Subcutaneous preadipocyte (primary cell): Measurements from ENCODE around the gene PUS1. TPM values are rescaled to one million over a fixed set of nuclear protein-coding genes. Genes with fewer than 3 reads are reported as not detected.

ENCODE experiments used
- small RNA-seq: library from RNA; depleted of rRNA; stranded (forward); fragments of <200 nt; gene quantifications from one replicate; pipeline ENCODE3, GENCODE V24; 2012
- total RNA-seq: library from RNA; depleted of rRNA; stranded (reverse); fragments of >200 nt; gene quantifications from 2 replicates; pipeline ENCODE4 v1.2.3, GENCODE V29; 2012

PUS1 gene
- total RNA-seq, result 14.7 and 20.5 TPM in 2 replicates

GRCh38 chr12:131928711-131929580, at the start of gene PUS1:
TSS of gene PUS1 (plus strand) at chr12:131929276. CDS start at chr12:131929723, 447 bp downstream.

GRCh38 chr12:131894313-131894860, 34.7 kb upstream of the PUS1 start, which contains the start of gene ULK1:
TSS of gene ULK1 (plus strand) at chr12:131894622. CDS start at chr12:131895002, 380 bp downstream.

GRCh38 chr12:131949431-131950181, 20.5 kb downstream of the PUS1 start, which contains the start of gene EP400:
TSS of gene EP400 (plus strand) at chr12:131949942. CDS start at chr12:131960620, 10,678 bp downstream.

Small RNA genes lying within 50 kb of the gene (small RNA-seq; reads per million reads assigned to genes)
- not detected for gene AC131009.3

Other genes starting within 250 kb of the PUS1 start
- gene SFSWAP, start 218.2 kb upstream of the PUS1 start, total RNA-seq, result 25.0 and 34.0 TPM in 2 replicates
- gene MMP17, start 100.9 kb upstream of the PUS1 start, total RNA-seq, result 10.6 and 11.0 TPM in 2 replicates
- gene ULK1, start 34.7 kb upstream of the PUS1 start, total RNA-seq, result 4.4 and 8.2 TPM in 2 replicates
- gene EP400, start 20.7 kb downstream of the PUS1 start, total RNA-seq, result 11.4 and 15.2 TPM in 2 replicates
- gene DDX51, start 215.0 kb downstream of the PUS1 start, total RNA-seq, result 9.2 and 10.8 TPM in 2 replicates
- gene NOC4L, start 215.2 kb downstream of the PUS1 start, total RNA-seq, result 21.3 and 27.2 TPM in 2 replicates